H9 (cell line): ENCODE results near the gene NEGR1. TPM values are rescaled to one million over a fixed set of nuclear protein-coding genes. Genes with fewer than 3 reads are reported as not detected.

Experiments
- DNase-seq: peaks from one replicate; pipeline ENCODE4 v3.0.0-alpha.2; 2017
- H2AFZ ChIP-seq: one replicate; pipeline ENCODE4 v1.6.1; 2013; ENCODE audit warnings: mild to moderate bottlenecking, low read length, control low read depth, moderate library complexity
- H2AK5ac ChIP-seq: 2 replicates; pipeline ENCODE4 v1.6.1; 2013; ENCODE audit warnings: low read length, control low read depth, mixed read lengths; ENCODE audit not compliant: insufficient read length
- H2BK120ac ChIP-seq: one replicate; pipeline ENCODE4 v1.6.1; 2013; ENCODE audit warnings: low read depth, mild to moderate bottlenecking, low read length, control low read depth, inconsistent platforms; ENCODE audit not compliant: poor library complexity, severe bottlenecking
- H2BK12ac ChIP-seq: 2 replicates; pipeline ENCODE4 v1.6.1; 2013; ENCODE audit warnings: low read length, control low read depth, mixed read lengths, low read depth; ENCODE audit not compliant: insufficient read length
- H2BK15ac ChIP-seq: 2 replicates; pipeline ENCODE4 v1.6.1; 2013; ENCODE audit warnings: low read depth, low read length, control low read depth
- H2BK20ac ChIP-seq: one replicate; pipeline ENCODE4 v1.6.1; 2013; ENCODE audit warnings: low read depth, mild to moderate bottlenecking, low read length, control low read depth, inconsistent platforms; ENCODE audit not compliant: poor library complexity, severe bottlenecking
- H2BK5ac ChIP-seq: 2 replicates; pipeline ENCODE4 v1.6.1; 2013; ENCODE audit warnings: low read length, control low read depth, mixed read lengths; ENCODE audit not compliant: insufficient read length
- H3K14ac ChIP-seq: 2 replicates; pipeline ENCODE4 v1.6.1; 2013; ENCODE audit warnings: low read length, control low read depth; ENCODE audit not compliant: insufficient read depth
- H3K18ac ChIP-seq: 2 replicates; pipeline ENCODE4 v1.6.1; 2013; ENCODE audit warnings: low read depth, mild to moderate bottlenecking, mixed read lengths, low read length, control low read depth; ENCODE audit not compliant: insufficient read length
- H3K23ac ChIP-seq: 2 replicates; pipeline ENCODE4 v1.6.1; 2013; ENCODE audit warnings: low read length, control low read depth, mixed read lengths, low read depth; ENCODE audit not compliant: insufficient read length
- H3K23me2 ChIP-seq: 2 replicates; pipeline ENCODE4 v1.6.1; 2013; ENCODE audit warnings: low read depth, mild to moderate bottlenecking, mixed read lengths, low read length, control low read depth; ENCODE audit not compliant: insufficient read length, poor library complexity, severe bottlenecking
- H3K27ac ChIP-seq: 2 replicates; pipeline ENCODE4 v1.5.1; 2013; ENCODE audit warnings: low read length, control low read depth, mixed read lengths, low read depth; ENCODE audit not compliant: insufficient read length
- H3K27me3 ChIP-seq: 2 replicates; pipeline ENCODE4 v1.6.1; 2013; ENCODE audit warnings: low read length, control low read depth, inconsistent platforms; ENCODE audit not compliant: insufficient read depth
- H3K4ac ChIP-seq: 2 replicates; pipeline ENCODE4 v1.6.1; 2013; ENCODE audit warnings: low read depth, mild to moderate bottlenecking, control low read depth, inconsistent platforms, low read length, moderate library complexity
- H3K4me1 ChIP-seq: 2 replicates; pipeline ENCODE4 v1.6.1; 2013; ENCODE audit warnings: low read length, control low read depth, inconsistent platforms; ENCODE audit not compliant: insufficient read depth
- H3K4me2 ChIP-seq: 2 replicates; pipeline ENCODE4 v1.6.1; 2013; ENCODE audit warnings: low read length, control low read depth, mixed read lengths; ENCODE audit not compliant: insufficient read length, insufficient read depth
- H3K56ac ChIP-seq: 2 replicates; pipeline ENCODE4 v1.6.1; 2013; ENCODE audit warnings: low read depth, mild to moderate bottlenecking, mixed read lengths, low read length, control low read depth; ENCODE audit not compliant: insufficient read length
- H3K79me1 ChIP-seq: 2 replicates; pipeline ENCODE4 v1.6.1; 2013; ENCODE audit warnings: low read depth, mild to moderate bottlenecking, moderate library complexity, low read length, control low read depth, inconsistent platforms; ENCODE audit not compliant: insufficient read depth, poor library complexity, severe bottlenecking
- H3K79me2 ChIP-seq: 2 replicates; pipeline ENCODE4 v1.6.1; 2013; ENCODE audit warnings: low read length, control low read depth, inconsistent platforms; ENCODE audit not compliant: insufficient read depth
- H3K9ac ChIP-seq: 2 replicates; pipeline ENCODE4 v1.6.1; 2013; ENCODE audit warnings: low read length, control low read depth, mixed read lengths; ENCODE audit not compliant: insufficient read length; ENCODE audit errors: extremely low read depth
- H3K9me3 ChIP-seq: one replicate; pipeline ENCODE4 v1.6.1; 2013; ENCODE audit warnings: low read depth, low read length, inconsistent platforms; ENCODE audit not compliant: control insufficient read depth
- H3T11ph ChIP-seq: one replicate; pipeline ENCODE4 v1.6.1; 2013; ENCODE audit warnings: mild to moderate bottlenecking, low read length, control low read depth, inconsistent platforms
- H4K20me1 ChIP-seq: one replicate; pipeline ENCODE4 v1.6.1; 2013; ENCODE audit not compliant: control insufficient read depth, insufficient read length, insufficient read depth
- H4K5ac ChIP-seq: 2 replicates; pipeline ENCODE4 v1.6.1; 2013; ENCODE audit warnings: low read depth, mild to moderate bottlenecking, mixed read lengths, low read length, control low read depth; ENCODE audit not compliant: insufficient read length
- H4K8ac ChIP-seq: replicated peaks from 2 replicates; pipeline ENCODE4 v1.6.1; 2013; ENCODE audit warnings: low read length, control low read depth, mixed read lengths, low read depth; ENCODE audit not compliant: insufficient read length
- H4K91ac ChIP-seq: 2 replicates; pipeline ENCODE4 v1.6.1; 2013; ENCODE audit warnings: low read depth, mild to moderate bottlenecking, moderate library complexity, mixed read lengths, low read length, control low read depth; ENCODE audit not compliant: insufficient read length
- H3K27ac Mint-ChIP-seq, 3 experiments: 2 replicates in 2 of 3; 3 replicates in 1 of 3; pipeline ENCODE4 v1.8.0; 2020 to 2021; ENCODE audit warnings: mixed read lengths in 3 of 3, mild to moderate bottlenecking in 1 of 3, moderate library complexity in 1 of 3
- H3K27me3 Mint-ChIP-seq: 2 replicates; pipeline ENCODE4 v1.8.0; 2021; ENCODE audit warnings: low read depth, mild to moderate bottlenecking, moderate library complexity, mixed read lengths
- H3K36me3 Mint-ChIP-seq, 3 experiments: 2 replicates in 2 of 3; 3 replicates in 1 of 3; pipeline ENCODE4 v1.8.0; 2020 to 2021; ENCODE audit warnings: low read depth in 3 of 3, mixed read lengths in 3 of 3; ENCODE audit not compliant: insufficient read depth in 1 of 3
- H3K4me1 Mint-ChIP-seq, 2 experiments: 2 replicates each; pipeline ENCODE4 v1.8.0; 2020; ENCODE audit warnings: mixed read lengths in 2 of 2
- H3K4me3 Mint-ChIP-seq, 2 experiments: 2 replicates in 1 of 2; 3 replicates in 1 of 2; pipeline ENCODE4 v1.8.0; 2020 to 2021; ENCODE audit warnings: mild to moderate bottlenecking in 2 of 2, mixed read lengths in 2 of 2, moderate library complexity in 1 of 2
- H3K9me3 Mint-ChIP-seq, 2 experiments: 2 replicates in 1 of 2; 3 replicates in 1 of 2; pipeline ENCODE4 v1.8.0; 2020; ENCODE audit warnings: mild to moderate bottlenecking in 2 of 2, mixed read lengths in 2 of 2, moderate library complexity in 1 of 2
- CTCF ChIP-seq: fragments of 200-600 bp; sonication (generic); conservative IDR thresholded peaks from 3 replicates; pipeline ENCODE4 v1.8.0; 2021; ENCODE audit warnings: antibody characterized with exemption, mild to moderate bottlenecking
- WGBS: extraction: QIAGEN DNeasy Blood & Tissue Kit; methylation state at CpG from one replicate; pipeline ENCODE4 v1.1.7; 2013; ENCODE audit warnings: missing lambda C conversion rate, low lambda C conversion rate, mixed read lengths; ENCODE audit not compliant: insufficient read length; ENCODE audit errors: extremely low coverage; 5-methylcytosine and 5-hydroxymethylcytosine counted together
- total RNA-seq: library from RNA; stranded (reverse); gene quantifications from 2 replicates; pipeline ENCODE4 v1.2.1, GENCODE V29; 2021

Gene NEGR1
- total RNA-seq, 1 experiment from 2014 or later, result 0.13 TPM

GRCh38 chr1:71737768-71738167 is 544.6 kb downstream of the NEGR1 start:
- Histone ChIP-seq H3K4me2 (no peak overlapping the region), H3K23ac (no peak overlapping the region), H2BK120ac (no peak overlapping the region), H3K9ac (no peak overlapping the region), H3K4ac (no peak overlapping the region), H2BK20ac (no peak overlapping the region), H3K14ac (no peak overlapping the region), H3K4me1 (peaks cover 6% of the 10 kb centered on the region; the same call in 1 of the 2 replicates), H3T11ph (no peak overlapping the region), H3K79me2 (no peaks in the 10 kb centered on the region), H3K18ac (no peak overlapping the region), H2BK15ac (no peak overlapping the region), H4K91ac (no peak overlapping the region), H3K27me3 (no peaks in the 10 kb centered on the region), H2AFZ (no peak overlapping the region), H3K79me1 (no peaks in the 10 kb centered on the region), H2BK5ac (no peak overlapping the region), H4K5ac (no peak overlapping the region), H3K9me3 (no peaks in the 10 kb centered on the region), H2AK5ac (no peak overlapping the region), H3K27ac (no peak overlapping the region), H4K8ac (no peak overlapping the region), H3K23me2 (no peaks in the 10 kb centered on the region), H2BK12ac (no peak overlapping the region), H4K20me1 (no peaks in the 10 kb centered on the region), H3K56ac (no peak overlapping the region)
- Mint-ChIP-seq H3K4me3 (peak overlapping the region in 1 of 2 experiments; percentile 60; a peak in 3 of 5 replicates), H3K4me1 (peaks cover 36 to 47% of the 10 kb centered on the region in 2 experiments), H3K36me3 (no peaks in the 10 kb centered on the region; a peak in 3 of 7 replicates), H3K27me3 (no peaks in the 10 kb centered on the region), H3K9me3 (peaks cover 0 to 7% of the 10 kb centered on the region in 2 experiments; a peak in 3 of 5 replicates), H3K27ac (peak overlapping the region; percentile 42 to 95 (median 49); a peak in 6 of 7 replicates)
- DNase-seq, result peak; percentile 40
- TF ChIP-seq CTCF, result no peak
- WGBS, result no CpG with 5 or more reads among the region's 3 CpGs
